NOMO-1 treated with DMSO at 0.1 percent for 48 hours (cell line): Measurements from ENCODE around the gene NOXRED1.
"Not testable (repeated sequence)": the region's sequence is repeated elsewhere in the genome, so short reads cannot be mapped to it uniquely, and the experiment has no call there.

Experiments
- DNase-seq: peaks from one replicate; lab custom pipeline; 2025; ENCODE audit not compliant: unreplicated experiment; lab: John Stamatoyannopoulos, UW

Gene NOXRED1

GRCh38 chr14:77423423-77423822 lies at the start of gene NOXRED1:
TSS of gene NOXRED1 (minus strand) at chr14:77423523. CDS start at chr14:77422889, 634 bp downstream.
- no peak for DNase-seq

- no peak for DNase-seq
Observed at GRCh38 chr14:77470224-77470870, 47.0 kb upstream of the NOXRED1 start.

DNA sequence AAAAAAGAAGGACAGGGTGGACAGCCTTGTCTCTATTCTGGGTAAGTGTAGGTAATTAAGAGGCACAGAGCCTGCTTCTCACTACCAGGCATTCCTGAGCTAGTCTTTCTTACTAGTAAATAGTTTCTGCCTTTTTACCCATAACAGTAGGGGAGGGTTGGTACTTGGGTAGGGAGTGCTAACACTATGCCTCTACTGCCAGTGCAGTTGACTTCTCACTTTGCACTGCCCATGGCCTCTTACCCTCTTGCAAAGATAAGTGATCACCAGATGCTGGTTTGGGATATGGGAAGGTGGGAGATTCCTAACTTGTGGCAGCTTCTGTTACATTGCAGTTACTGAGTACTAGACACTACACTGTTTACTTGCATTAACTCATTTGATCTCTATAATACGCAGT lies 46.2 kb upstream of the NOXRED1 start:
- no peak for DNase-seq

DNA sequence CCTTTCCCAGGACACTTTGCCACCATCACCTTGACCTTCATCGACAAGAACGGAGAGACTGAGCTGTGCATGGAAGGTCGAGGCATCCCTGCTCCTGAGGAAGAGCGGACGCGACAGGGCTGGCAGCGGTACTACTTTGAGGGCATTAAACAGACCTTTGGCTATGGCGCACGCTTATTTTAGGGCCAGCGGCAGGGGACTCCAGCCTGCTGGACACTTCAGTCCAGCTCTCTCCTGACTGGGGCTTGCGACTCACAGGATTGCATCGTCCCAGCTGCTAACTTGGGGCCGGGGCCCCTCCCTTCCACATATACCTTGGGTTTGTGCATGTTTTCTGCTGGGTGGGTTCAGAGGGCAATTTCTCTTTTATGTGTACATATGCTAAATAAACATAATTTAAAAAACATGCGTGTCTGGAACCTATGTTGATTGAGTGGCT lies 45.8 kb upstream of the NOXRED1 start:
- DNase-seq, result no peak

DNA sequence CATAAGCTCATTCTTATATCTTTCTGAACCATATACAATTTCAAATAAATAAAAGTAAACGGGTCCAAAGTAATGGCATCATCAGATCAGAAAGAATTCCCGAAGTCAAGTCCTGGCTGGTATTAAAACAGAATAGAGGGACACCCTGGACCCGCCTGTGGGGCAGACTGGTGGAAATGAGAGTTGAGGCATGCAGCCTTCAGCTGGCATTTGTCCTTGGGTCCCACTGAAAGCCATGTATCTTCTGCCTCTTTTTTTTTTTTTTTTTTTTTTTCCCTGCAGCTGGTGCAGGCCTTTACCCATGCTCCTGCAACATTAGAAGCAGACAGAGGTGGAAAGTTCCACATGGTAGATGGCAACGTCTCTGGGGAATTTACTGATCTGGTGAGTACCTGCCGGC lies 44.5 kb upstream of the NOXRED1 start:
- no peak for DNase-seq

- peak; percentile 61 for DNase-seq
Observed at GRCh38 chr14:77459072-77459723, 35.9 kb upstream of the NOXRED1 start.

DNA sequence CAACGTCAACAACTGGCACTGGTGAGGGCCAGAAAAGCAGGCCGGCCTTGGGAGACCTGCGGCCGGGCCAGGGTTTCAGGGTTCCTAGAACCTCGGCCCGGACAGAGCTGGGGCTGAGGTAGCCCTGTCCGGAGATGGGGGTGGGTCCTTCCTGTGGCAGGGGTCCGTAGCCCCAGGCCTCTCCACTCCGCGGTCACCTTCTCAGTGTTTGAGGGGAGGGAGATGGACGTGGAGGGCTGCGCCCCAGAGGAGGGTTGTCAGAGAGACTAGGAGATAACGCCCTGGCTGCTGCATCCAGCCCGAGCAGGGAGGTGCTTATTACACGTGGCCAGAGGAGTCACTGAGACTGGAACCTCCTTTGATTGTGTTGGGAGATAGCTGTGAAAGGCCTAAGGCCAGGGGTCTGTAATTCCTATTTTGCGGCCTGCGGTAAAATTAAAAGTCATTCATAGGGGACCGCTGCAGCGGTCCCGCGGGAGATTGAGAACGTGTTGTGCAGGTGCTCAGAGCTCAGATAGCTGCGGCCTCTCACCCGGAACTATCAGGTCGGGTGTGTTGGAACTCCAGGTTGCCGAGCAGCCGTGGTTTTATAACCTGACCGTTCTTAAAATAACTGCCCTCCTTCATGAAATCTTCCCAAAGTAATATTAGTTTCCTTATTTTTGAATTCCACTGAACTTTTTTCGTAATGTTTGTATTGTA lies 35.1 kb upstream of the NOXRED1 start:
- DNase-seq, result peak; percentile 12

- DNase-seq, result peak; percentile 99
Observed at GRCh38 chr14:77457522-77458248, 34.4 kb upstream of the NOXRED1 start, which contains the start of the genes AHSA1 and VIPAS39. TSS of gene AHSA1 (plus strand) at chr14:77458093. CDS start at chr14:77458190, 97 bp downstream. TSS of gene VIPAS39 (minus strand) at chr14:77457601. CDS start at chr14:77454102, 3,499 bp downstream.

GRCh38 chr14:77457115-77457521 lies 33.8 kb upstream of the NOXRED1 start:
- no peak for DNase-seq

DNA sequence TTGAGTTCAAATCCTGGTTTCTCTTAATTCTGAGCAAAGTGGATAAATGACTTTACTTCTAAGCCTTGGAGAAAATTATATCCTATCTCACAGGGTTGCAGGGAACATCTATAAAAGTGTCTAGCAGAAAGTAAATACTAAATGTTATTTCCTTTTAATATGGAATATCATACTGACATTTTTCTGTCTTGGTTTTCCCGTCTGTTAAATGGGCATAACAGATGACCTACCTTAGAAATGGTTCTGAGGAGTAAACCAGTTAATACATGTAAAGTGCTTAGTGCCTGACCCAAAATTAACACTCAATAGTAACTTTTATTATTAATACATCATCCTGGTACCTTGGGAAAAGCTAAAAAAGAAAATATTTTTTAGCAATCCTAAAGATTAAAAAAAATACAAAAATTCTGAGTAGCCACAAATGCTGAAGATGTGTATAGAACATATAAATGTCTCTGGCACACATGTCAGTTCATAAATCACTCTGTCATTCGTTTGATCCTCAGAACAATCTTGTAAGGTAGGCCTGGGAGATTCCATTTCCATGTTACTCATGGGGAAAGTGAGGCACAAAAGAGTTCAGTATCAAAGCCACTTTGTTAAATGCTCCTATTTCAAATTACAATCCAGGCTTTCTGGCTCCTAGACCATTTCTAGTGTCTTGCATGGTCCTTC lies 32.8 kb upstream of the NOXRED1 start:
- DNase-seq, result no peak

GRCh38 chr14:77442196-77442595 lies 18.9 kb upstream of the NOXRED1 start:
- DNase-seq, result no peak

DNA sequence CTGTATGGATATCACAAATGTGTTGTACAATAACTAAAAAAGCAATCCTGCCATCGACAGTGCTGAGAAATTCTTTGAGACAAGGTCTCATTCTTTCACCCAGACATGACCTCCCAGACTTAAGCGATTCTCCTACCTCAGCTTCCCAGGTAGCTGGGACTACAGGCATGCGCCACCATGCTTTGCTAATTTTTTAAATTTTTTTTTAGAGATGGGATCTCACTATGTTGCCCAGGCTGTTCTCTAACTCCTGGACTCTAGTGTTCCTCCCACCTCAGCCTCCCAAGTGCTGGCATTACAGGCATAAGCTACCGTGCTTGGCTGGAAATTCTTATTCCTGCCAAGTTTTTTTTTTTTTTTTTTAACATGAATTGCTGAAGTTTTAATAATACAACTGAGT lies 16.5 kb upstream of the NOXRED1 start:
- no peak for DNase-seq

DNA sequence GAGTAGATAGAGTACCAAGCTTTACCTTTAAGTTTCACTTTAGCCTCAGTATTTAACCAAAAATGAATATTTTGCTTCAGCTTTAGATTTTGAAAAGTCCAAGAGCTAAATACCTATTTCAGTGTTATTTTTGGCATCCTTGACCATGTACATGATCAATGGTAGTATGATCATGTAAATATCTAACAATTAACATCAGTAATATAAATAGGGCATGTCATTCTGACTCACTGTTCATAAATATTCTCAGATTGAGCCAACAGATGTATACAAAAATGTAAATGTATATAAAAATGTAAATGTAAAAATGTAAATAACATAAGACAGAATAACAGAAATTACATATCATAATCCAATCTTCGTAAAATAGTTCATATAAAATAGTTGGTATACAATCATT lies 15.3 kb upstream of the NOXRED1 start:
- no peak for DNase-seq

GRCh38 chr14:77436042-77436441 lies 12.7 kb upstream of the NOXRED1 start:
- no peak for DNase-seq

DNA sequence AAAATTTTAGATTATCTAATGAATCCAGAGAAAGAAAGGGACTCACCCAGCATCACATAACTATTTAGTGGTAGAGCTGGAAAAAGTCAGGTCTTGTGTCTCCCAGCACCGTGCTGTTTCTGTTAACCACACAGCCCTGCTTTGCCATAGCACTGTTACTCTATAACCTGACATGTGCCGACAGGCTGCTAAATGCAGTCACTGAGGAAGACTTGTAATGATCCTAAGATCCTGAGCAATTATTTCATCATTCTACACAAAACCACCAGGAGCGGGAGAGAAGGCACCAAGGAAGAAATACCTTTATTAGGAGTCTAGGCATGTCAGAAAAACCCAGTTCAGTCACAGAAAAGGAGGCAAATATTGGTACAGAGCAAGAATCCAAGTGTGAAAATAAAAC lies 3.1 kb upstream of the NOXRED1 start:
- DNase-seq, result no peak

DNA sequence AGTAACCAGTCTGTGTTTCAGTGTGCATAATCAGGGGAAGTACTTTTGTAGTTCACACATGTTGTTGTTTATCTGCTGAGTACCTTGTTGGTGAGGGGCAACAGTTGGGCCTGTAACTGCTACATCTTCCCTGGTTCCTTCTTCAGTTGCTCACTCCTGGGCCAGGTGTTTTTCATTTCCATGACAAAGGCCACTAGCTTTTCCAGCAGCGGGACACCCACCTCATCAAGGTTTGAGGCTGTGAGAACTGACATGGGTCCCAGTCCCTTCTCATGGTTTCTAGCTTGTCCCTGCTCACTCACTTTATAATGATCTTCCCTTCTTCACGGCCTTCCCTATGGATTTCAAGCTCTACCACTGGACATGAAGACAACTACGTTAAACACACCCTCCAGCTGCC lies 1.5 kb upstream of the NOXRED1 start:
- DNase-seq, result no peak

- DNase-seq, result no peak
Observed at GRCh38 chr14:77421201-77421600, 2.1 kb downstream of the NOXRED1 start.

DNA sequence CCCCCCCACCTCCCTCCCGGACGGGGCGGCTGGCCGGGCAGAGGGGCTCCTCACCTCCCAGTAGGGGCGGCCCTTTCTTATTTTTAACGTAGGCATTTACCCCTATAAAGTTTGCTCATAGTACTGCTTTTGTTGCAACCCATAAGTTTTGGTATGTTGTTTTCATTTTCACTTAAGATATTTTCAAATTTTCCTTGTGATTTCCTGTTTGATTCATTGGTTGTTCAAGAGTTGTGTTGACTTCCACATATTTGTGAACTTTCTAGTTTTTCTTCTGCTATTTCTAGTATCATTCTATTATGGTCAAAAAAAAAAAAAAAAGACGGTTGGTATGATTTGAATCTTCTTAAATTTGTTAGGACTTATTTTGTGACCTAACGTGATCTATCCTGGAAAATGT lies 6.5 kb downstream of the NOXRED1 start:
- DNase-seq, result peak; percentile 34

DNA sequence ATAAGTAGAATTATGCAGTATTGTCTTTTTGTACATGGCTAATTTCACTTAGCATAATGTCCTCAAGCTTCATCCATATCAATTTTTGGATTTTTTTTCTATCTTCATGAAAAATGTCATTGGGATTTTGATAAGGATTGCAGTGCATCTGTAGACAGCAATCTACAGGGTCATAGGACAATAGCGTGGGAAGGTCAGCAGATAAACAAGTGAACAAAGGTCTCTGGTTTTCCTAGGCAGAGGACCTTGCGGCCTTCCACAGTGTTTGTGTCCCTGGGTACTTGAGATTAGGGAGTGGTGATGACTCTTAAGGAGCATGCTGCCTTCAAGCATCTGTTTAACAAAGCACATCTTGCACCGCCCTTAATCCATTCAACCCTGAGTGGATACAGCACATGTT lies 7.2 kb downstream of the NOXRED1 start:
- DNase-seq, result not testable (repeated sequence)

- DNase-seq, result not testable (repeated sequence)
Observed at GRCh38 chr14:77415403-77416030, 7.8 kb downstream of the NOXRED1 start.
